HAP-1 (cell line): Measurements from ENCODE around the gene FRMD4A.

ENCODE experiments used
- DNase-seq, 2 experiments: peaks; one replicate each; pipeline ENCODE4 v3.0.0-alpha.2; 2016 to 2020; ENCODE audit warnings: low spot score in 2 of 2
- H3K27me3 ChIP-seq: fragments of 250-450 bp; sonication (Bioruptor Pico); 2 replicates; pipeline ENCODE4 v1.5.1; 2020; ENCODE audit warnings: low read depth, mild to moderate bottlenecking, moderate library complexity
- H3K36me3 ChIP-seq: fragments of 250-450 bp; sonication (Bioruptor Pico); replicated peaks from 2 replicates; pipeline ENCODE4 v1.5.1; 2020; ENCODE audit warnings: mild to moderate bottlenecking
- H3K4me1 ChIP-seq: fragments of 250-450 bp; sonication (Bioruptor Pico); 2 replicates; pipeline ENCODE4 v1.5.1; 2020; ENCODE audit warnings: mild to moderate bottlenecking
- H3K4me3 ChIP-seq: fragments of 250-450 bp; sonication (Bioruptor Pico); 2 replicates; pipeline ENCODE4 v1.5.1; 2020; ENCODE audit warnings: mild to moderate bottlenecking, moderate library complexity
- H3K9me3 ChIP-seq: fragments of 250-450 bp; sonication (Bioruptor Pico); 2 replicates; pipeline ENCODE4 v1.5.1; 2020; ENCODE audit warnings: mild to moderate bottlenecking, moderate library complexity
- in situ Hi-C: fragments of 300-500 bp; cut with MboI; formaldehyde crosslinking; loops from 3 replicates; pipeline ENCODE4 v1.14.3; 2020; ENCODE audit warnings: low sequenced_read_pairs, inconsistent platforms, mixed read lengths

FRMD4A gene

DNA sequence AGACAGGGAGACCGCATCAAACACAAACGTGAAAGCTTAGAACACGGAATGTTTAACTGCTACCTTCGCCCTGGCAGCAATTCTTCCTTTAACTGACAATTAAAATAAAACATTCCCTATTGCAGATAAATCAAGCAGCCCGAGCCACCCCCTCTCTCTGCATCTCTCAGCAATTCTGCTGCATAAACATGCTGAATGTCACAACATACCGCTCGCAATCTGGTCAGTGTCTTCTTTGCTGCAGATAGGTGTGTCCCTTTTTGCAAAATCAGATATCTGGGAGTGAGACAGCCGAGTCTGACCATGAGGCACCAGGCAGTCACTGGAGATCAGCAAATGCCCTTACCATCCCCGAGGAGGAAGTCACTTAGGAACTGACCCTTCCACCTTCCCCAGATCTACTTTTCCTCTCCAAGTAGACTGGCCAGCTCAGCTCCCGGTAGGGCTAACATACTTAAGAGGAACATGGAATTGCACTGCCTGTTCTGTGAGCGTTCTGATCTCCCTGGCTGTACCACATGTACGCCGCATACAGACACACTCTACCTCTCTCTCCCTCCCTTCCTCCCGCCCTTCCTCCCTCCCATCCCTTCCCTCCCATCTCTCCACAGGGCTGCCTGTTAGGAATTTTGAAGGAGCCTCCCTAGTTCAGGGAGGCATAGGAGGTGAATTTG lies at the start of gene FRMD4A:
TSS of gene FRMD4A (minus strand) at position 537 of the 674 bp plus-strand sequence.
- Histone ChIP-seq H3K9me3 (no peaks in the 10 kb centered on the region), H3K4me3 (no peak within 1 kb of the TSS), H3K36me3 (no peaks in the 10 kb centered on the region), H3K27me3 (no peaks in the 10 kb centered on the region; the same call in 1 of the 2 replicates), H3K4me1 (no peaks in the 10 kb centered on the region)
- in situ Hi-C loops, result no loop called here
- no peak for DNase-seq

DNA sequence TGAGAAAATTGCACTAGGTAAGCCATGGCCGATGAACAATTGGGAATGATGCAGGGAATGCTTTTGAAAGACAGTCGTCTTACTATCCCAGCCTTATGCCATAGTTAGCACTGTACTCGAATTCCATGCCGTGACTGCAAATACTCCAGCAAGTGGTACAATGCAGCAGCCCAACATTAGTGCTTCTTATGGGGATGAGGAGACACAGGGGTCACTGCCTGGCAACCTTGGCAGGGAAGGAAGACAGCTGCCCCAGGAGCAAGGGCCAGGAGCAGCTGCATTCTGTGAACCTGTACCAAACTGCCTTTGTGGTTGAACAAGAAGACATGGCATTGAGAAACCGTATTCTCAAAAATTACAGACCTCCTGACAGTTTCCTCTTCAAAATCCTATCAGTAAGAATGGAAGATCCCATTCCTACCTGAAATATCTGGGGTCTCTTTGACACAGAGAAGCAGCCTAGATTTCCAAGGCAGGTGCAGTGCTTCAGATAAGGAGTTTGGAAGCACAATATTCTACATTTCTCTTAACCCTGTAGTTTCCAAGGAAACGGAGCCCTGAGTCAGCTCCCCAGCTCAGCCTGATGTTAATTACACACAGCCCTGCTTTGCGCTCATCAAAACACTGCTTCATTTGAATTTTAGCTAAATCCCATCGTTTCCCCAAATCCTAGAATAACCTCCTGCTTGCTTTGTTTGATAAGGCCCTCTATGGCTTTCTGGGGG lies 49.0 kb upstream of the FRMD4A start:
- Histone ChIP-seq H3K36me3 (no peaks in the 10 kb centered on the region), H3K27me3 (no peaks in the 10 kb centered on the region; the same call in 1 of the 2 replicates), H3K9me3 (no peaks in the 10 kb centered on the region), H3K4me3 (no peak overlapping the region), H3K4me1 (no peaks in the 10 kb centered on the region)
- DNase-seq, result no peak
- in situ Hi-C loops, result no loop called here

DNA sequence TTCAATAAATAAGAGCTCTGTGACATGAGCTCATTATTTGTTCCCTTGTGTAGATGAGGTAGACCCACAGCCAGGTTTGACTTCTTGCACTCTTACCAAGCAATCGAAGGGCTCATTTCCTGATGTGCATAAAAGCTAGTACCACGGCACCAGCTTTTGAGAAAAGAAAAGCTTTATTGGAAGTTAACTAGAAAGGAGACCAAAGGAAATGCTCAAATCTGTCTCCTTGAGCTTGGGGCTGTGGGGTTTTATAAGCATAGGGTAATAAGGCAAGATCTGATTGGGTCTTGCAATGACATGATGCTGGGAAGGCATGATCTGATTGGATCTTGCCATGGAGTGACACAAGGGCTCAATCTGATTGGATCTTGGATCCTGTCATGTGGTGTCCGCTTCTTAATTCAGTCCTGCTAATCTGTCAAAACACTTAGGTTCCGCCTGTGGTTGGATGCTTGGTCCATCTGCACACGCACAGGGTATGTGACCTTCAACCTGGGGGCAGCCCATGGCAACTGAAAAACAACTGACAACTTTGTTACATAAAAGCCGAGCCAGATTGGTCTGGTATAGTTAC lies 47.8 kb upstream of the FRMD4A start:
- Histone ChIP-seq H3K36me3 (no peaks in the 10 kb centered on the region), H3K27me3 (no peaks in the 10 kb centered on the region), H3K4me1 (no peaks in the 10 kb centered on the region), H3K9me3 (no peaks in the 10 kb centered on the region), H3K4me3 (no peak overlapping the region)
- in situ Hi-C loops, result no loop called here
- no peak for DNase-seq

DNA sequence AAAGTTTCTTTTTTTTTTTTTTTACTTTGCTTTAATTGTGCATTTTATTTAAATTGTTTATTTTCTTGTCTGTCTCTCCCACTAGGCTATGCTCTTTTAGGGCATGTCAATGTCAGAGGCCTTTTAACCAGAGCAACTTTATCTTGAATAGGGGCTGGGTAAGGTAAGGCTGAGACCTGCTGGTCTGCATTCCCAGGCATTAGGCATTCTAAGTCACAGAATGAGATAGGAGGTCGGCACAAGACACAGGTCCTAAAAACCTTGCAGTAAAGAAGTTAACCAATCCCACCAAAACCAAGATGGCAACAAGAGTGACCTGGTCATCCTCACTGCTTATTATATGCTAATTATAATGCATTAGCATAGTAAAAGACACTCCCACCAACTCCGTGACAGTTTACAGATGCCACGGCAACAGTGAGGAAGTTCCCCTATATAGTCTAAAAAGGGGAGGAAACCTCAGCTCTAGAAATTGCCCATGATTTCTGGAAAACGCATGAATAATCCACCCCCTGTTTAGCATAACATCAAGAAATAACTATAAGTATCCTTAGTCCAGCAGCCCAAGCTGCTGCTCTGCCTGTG lies 47.0 kb upstream of the FRMD4A start:
- DNase-seq, result no peak
- Histone ChIP-seq H3K4me1 (no peaks in the 10 kb centered on the region), H3K27me3 (no peaks in the 10 kb centered on the region), H3K4me3 (no peak overlapping the region), H3K9me3 (no peaks in the 10 kb centered on the region), H3K36me3 (no peaks in the 10 kb centered on the region)
- in situ Hi-C loops, result no loop called here

DNA sequence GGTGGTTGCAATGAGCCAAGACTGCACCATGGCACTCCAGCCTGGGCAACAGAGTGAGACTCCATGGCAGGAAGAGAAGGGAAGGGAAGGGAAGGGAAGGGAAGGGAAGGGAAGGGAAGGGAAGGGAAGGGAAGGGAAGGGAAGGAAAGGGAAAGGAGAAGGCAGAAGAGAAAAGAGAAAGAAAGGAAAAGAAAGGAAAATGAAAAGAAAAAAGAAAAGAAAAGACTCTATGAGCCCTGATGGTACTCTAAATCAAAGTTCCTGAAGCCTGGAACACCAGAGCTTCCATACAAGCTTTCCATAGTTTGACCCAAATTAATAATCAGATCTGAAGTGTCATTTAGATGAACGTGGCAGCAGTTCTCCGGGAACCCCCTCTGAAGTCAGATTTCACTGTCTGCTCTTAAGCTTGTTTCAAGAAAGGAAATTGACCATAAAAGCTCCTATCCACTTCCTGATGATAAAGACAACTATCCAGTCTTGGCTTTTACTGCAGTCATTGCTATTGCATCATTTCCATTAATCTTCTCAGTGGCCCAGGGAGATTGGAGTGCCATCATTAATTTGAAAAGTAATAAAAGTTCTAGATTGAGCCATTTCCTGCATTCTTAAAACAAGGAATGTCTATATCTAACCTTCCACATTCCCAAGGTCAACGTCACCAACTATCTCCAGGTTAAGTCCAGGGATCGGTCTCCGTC lies 44.2 kb upstream of the FRMD4A start:
- no peaks in the 10 kb centered on the region for H3K27me3 ChIP-seq
- DNase-seq, result no peak
- in situ Hi-C loops, result no loop called here
- H3K36me3 ChIP-seq, result no peaks in the 10 kb centered on the region
- H3K4me1 ChIP-seq, result no peaks in the 10 kb centered on the region
- H3K4me3 ChIP-seq, result no peak overlapping the region
- no peaks in the 10 kb centered on the region for H3K9me3 ChIP-seq

DNA sequence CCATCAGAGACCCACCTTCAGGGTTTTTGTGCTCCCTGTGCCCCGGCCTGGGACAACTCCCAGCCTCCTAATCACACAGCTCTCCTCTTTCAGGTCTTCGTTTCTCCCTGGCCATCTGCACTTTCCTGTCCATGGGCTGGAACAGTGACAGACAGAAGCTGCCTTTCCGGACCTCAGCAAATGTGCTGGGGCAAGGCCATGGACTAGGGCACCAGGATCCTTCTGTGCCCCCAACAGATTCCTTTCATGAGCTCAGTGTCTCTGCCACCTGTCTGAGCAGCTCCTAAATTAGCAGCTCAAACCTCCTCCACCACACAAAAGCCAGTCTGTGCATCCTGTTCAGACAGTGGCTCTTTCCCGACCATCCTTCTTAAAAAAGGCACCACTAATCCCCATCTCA lies 41.9 kb upstream of the FRMD4A start:
- no peaks in the 10 kb centered on the region for H3K9me3 ChIP-seq
- H3K36me3 ChIP-seq, result no peaks in the 10 kb centered on the region
- H3K4me3 ChIP-seq, result no peak overlapping the region
- no peak for DNase-seq
- in situ Hi-C loops, result no loop called here
- H3K4me1 ChIP-seq, result no peaks in the 10 kb centered on the region
- H3K27me3 ChIP-seq, result no peaks in the 10 kb centered on the region

DNA sequence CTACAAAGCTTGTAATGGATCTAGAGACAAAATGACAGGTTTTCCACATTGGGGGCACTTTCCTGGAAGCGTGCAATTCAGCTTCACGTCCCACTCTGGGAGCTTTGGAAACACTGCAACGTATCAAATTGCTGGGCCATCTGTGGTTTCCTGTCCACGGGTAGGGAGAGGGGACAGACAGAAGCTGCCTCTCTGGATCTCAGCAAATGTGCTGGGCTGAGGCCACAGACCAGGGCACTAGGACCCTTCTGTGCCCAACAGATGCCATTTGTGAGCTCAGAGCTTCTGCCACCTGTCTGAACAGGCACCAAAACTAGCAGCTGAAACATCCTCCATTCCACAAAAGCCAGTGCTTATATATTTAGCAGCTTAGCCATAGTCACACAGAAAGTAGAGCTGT lies 40.9 kb upstream of the FRMD4A start:
- no peaks in the 10 kb centered on the region for H3K4me1 ChIP-seq
- no peak overlapping the region for H3K4me3 ChIP-seq
- no peak for DNase-seq
- no peaks in the 10 kb centered on the region for H3K27me3 ChIP-seq
- no peaks in the 10 kb centered on the region for H3K9me3 ChIP-seq
- H3K36me3 ChIP-seq, result no peaks in the 10 kb centered on the region
- in situ Hi-C loops, result no loop called here

DNA sequence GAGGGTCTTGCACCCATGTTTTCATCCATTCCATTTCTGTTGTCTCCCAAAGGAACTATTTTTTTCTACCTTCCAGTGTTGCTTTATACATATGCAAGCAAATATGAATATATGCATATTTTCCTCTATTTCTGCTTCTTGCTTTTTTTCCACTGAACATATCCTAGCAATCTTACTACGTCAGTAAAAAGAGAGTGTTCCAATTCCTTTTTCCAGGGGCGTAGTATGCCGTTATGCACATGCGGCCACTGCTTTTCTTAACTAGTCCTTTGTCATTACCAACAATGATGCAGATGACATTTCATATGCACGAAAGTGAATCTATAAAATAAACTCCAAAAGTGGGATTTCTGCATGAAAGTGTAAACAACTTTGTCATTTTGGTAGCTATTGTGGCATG lies 40.2 kb upstream of the FRMD4A start:
- H3K27me3 ChIP-seq, result no peaks in the 10 kb centered on the region
- no peak for DNase-seq
- no peaks in the 10 kb centered on the region for H3K4me1 ChIP-seq
- no peak overlapping the region for H3K4me3 ChIP-seq
- no peaks in the 10 kb centered on the region for H3K36me3 ChIP-seq
- in situ Hi-C loops, result no loop called here
- H3K9me3 ChIP-seq, result no peaks in the 10 kb centered on the region

DNA sequence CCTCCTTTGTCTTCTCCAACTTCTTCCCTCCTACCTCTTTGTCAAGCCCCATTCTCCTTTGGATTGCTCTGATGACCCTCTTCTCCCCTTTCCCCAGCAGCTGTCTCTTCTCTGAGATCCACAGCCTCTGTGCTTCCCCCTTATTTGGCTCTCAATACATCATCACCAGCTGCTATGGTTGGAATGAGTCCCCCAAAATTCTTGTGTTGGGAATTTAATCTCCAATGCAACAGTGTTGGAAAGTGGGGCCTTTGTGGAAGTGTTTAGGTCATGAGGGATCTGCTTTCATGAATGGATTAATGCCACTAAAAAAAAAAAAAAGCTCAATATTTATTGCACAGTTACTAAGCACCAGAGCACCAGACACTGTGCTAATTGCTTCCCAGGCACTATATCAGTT lies 39.2 kb upstream of the FRMD4A start:
- no peak for DNase-seq
- H3K27me3 ChIP-seq, result no peaks in the 10 kb centered on the region
- no peaks in the 10 kb centered on the region for H3K36me3 ChIP-seq
- no peak overlapping the region for H3K4me3 ChIP-seq
- H3K4me1 ChIP-seq, result no peaks in the 10 kb centered on the region
- in situ Hi-C loops, result no loop called here
- no peaks in the 10 kb centered on the region for H3K9me3 ChIP-seq

DNA sequence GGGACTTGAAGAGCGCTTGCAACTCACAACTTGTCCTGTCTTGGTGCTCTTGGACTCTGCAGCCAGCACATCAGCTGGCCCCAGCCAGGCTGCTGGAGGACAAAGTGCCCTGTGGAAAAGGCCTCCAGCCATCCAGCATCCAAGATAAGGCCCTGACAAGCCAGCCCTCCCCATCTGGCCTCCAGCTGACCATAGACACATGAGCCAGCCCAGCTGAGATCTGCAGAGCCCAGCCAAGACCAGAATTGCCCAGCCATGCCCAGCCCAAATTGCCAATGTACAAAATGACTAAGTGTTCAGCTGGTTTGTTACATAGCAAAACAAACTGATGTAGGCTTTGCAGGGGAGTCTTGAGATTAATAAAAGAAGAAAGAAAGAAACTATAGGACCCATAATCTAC lies 36.0 kb upstream of the FRMD4A start:
- no peaks in the 10 kb centered on the region for H3K4me1 ChIP-seq
- H3K27me3 ChIP-seq, result no peaks in the 10 kb centered on the region
- DNase-seq, result no peak
- no peaks in the 10 kb centered on the region for H3K9me3 ChIP-seq
- no peak overlapping the region for H3K4me3 ChIP-seq
- in situ Hi-C loops, result no loop called here
- no peaks in the 10 kb centered on the region for H3K36me3 ChIP-seq

DNA sequence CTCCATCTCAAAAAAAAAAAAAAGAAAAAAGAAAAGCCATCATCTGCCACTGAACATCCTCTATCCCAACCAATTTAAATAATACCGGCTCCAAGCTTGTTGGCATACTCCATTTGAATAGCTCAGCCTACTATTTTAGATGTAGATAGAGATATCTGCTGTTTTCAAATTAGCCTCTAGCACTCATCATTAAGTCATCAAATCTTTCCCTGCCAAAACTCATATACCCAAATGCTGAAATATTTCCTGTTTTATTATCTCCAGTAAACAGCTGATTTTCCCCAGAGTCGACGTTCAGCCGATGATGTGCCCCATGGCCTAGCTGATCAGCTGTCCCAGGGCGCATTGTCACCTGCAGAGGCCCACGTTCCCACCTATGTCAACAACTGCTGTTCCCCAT lies 34.5 kb upstream of the FRMD4A start:
- Histone ChIP-seq H3K27me3 (no peaks in the 10 kb centered on the region; the same call in 1 of the 2 replicates), H3K36me3 (no peaks in the 10 kb centered on the region), H3K4me1 (no peaks in the 10 kb centered on the region), H3K9me3 (no peaks in the 10 kb centered on the region), H3K4me3 (no peak overlapping the region)
- in situ Hi-C loops, result no loop called here
- DNase-seq, result no peak

DNA sequence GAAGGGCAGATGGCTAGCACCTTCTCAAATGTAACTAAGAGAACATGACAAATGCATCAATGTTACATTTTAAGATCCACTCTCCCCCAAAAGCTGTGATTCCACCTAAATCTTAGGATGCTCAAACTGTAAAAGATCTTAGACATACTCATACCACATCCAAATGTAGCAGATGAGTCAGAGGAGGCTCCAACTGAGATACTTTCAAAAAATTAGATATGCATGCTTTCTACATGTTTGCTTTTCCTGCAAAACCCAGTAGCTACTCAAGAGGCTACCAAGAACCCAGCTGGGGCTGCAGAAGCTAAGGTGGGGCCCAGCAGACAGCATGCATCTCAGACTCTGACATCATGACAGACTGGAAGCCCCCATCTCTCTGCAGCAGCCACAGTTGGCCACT lies 31.4 kb upstream of the FRMD4A start:
- DNase-seq, result no peak
- no peaks in the 10 kb centered on the region for H3K9me3 ChIP-seq

DNA sequence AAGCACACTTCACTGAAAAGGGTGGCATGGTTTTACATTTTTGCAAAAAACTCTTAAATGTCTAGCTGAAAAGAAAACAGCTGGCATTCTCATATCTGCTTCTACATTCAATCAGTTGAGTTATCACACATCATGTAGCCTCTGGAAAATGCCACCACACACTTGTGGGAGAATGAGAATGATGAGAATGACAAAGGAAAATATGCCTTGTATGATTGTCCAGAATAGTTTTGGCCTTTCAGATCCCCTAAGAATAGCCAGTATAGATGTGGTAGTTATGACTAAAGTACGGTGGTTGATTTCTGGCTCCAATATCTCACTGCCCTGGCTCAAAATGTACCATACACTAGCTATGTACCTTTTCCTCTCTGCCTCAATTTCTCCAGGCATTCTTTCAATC lies 30.2 kb upstream of the FRMD4A start:
- Histone ChIP-seq H3K36me3 (no peaks in the 10 kb centered on the region), H3K4me1 (no peaks in the 10 kb centered on the region), H3K27me3 (no peaks in the 10 kb centered on the region; the same call in 1 of the 2 replicates), H3K9me3 (no peaks in the 10 kb centered on the region), H3K4me3 (no peak overlapping the region)
- in situ Hi-C loops, result no loop called here
- DNase-seq, result no peak

More for the DNA sequence above, 31.4 kb upstream of the FRMD4A start:
- in situ Hi-C loops, result no loop called here
- H3K4me3 ChIP-seq, result no peak overlapping the region
- H3K4me1 ChIP-seq, result no peaks in the 10 kb centered on the region
- no peaks in the 10 kb centered on the region for H3K36me3 ChIP-seq
- H3K27me3 ChIP-seq, result no peaks in the 10 kb centered on the region; the same call in 1 of the 2 replicates
